Cardiac muscle cell (in vitro differentiated cells and primary cell): ENCODE data around the gene TIMM50. TPM values are rescaled to one million over a fixed set of nuclear protein-coding genes. Genes with fewer than 3 reads are reported as not detected.
A peak's percentile ranks its signal among the peaks of the same experiment; 100 is the strongest.

Experiments used
- DNase-seq, 2 donors: peaks; one replicate each; pipeline versions ENCODE4 v3.0.0 to v3.0.0-alpha.2; 2010 to 2017; ENCODE audit warnings: low read depth in 1 of 2, low spot score in 1 of 2
- H3K27ac ChIP-seq: fragments of 200-600 bp; sonication (generic); 2 replicates; pipeline ENCODE4 v1.5.1; 2016
- H3K27me3 ChIP-seq: fragments of 200-600 bp; sonication (generic); 2 replicates; pipeline ENCODE4 v1.6.0; 2016; ENCODE audit warnings: control low read depth
- H3K36me3 ChIP-seq: fragments of 200-600 bp; sonication (generic); 2 replicates; pipeline ENCODE4 v1.5.1; 2016; ENCODE audit warnings: control low read depth
- H3K4me1 ChIP-seq: fragments of 200-600 bp; sonication (generic); 2 replicates; pipeline ENCODE4 v1.8.1; 2017; ENCODE audit warnings: low read depth, mild to moderate bottlenecking, mixed run types
- H3K4me3 ChIP-seq: fragments of 200-600 bp; sonication (generic); 2 replicates; pipeline ENCODE4 v1.5.1; 2016; ENCODE audit warnings: mild to moderate bottlenecking
- H3K9me3 ChIP-seq: fragments of 200-600 bp; sonication (generic); 2 replicates; pipeline ENCODE4 v1.5.1; 2017; ENCODE audit warnings: low read depth, mild to moderate bottlenecking, control low read depth
- polyA plus RNA-seq: library from polyadenylated mRNA; unstranded; fragments of >200 nt; fragmentation: Nextera tagmentation; extraction: Ambion mirVana; gene quantifications from 2 replicates; pipeline ENCODE4 v1.2.1, GENCODE V29; 2016
- total RNA-seq: library from RNA; depleted of rRNA; stranded (reverse); fragments of >200 nt; gene quantifications from 2 replicates; pipeline ENCODE4 v1.2.3, GENCODE V29; 2016
- TF ChIP-seq, protein P1 (sequence below): IDR thresholded peaks from 2 replicates; pipeline ENCODE4 v1.5.1; 2012; ENCODE audit warnings: low read depth, mild to moderate bottlenecking, low read length

Gene TIMM50
- total and polyA plus RNA-seq, 2 experiments from 2014 or later = 80.4 to 93.3 TPM

GRCh38 chr19:39492788-39493187, 12.2 kb downstream of the TIMM50 start:
- Histone ChIP-seq H3K27ac (no peak overlapping the region), H3K9me3 (no peaks in the 10 kb centered on the region), H3K4me3 (no peak overlapping the region), H3K4me1 (no peaks in the 10 kb centered on the region), H3K36me3 (peaks cover 20% of the 10 kb centered on the region), H3K27me3 (no peaks in the 10 kb centered on the region)
- TF ChIP-seq, protein P1, sequence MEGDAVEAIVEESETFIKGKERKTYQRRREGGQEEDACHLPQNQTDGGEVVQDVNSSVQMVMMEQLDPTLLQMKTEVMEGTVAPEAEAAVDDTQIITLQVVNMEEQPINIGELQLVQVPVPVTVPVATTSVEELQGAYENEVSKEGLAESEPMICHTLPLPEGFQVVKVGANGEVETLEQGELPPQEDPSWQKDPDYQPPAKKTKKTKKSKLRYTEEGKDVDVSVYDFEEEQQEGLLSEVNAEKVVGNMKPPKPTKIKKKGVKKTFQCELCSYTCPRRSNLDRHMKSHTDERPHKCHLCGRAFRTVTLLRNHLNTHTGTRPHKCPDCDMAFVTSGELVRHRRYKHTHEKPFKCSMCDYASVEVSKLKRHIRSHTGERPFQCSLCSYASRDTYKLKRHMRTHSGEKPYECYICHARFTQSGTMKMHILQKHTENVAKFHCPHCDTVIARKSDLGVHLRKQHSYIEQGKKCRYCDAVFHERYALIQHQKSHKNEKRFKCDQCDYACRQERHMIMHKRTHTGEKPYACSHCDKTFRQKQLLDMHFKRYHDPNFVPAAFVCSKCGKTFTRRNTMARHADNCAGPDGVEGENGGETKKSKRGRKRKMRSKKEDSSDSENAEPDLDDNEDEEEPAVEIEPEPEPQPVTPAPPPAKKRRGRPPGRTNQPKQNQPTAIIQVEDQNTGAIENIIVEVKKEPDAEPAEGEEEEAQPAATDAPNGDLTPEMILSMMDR = no peak
- DNase-seq = no peak

GRCh38 chr19:39494661-39495060, 14.0 kb downstream of the TIMM50 start:
- no peaks in the 10 kb centered on the region for H3K4me1 ChIP-seq
- H3K4me3 ChIP-seq = no peak overlapping the region
- no peaks in the 10 kb centered on the region for H3K9me3 ChIP-seq
- TF ChIP-seq, protein P1 = no peak
- peaks cover 15% of the 10 kb centered on the region for H3K27me3 ChIP-seq
- DNase-seq = no peak
- H3K27ac ChIP-seq = no peak overlapping the region
- H3K36me3 ChIP-seq = peaks cover 5% of the 10 kb centered on the region

DNA sequence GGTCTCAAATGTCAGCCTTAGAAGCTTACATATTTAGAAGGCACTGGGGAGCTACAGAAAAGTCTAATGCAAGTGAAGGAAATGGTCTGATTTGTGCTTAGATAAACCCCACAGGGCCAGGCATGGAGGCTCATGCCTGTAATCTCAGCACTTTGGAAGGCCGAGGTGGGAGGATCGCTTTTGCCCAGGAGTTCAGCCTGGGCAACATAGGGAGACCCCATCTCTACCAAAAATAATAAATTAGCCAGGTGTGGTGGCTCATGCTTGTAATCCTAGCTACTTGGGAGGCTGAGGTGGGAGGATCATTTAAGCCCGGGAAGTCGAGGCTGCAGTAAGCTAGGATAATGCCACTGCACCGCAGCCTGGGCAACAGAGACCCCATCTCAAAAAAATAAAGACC, 15.4 kb downstream of the TIMM50 start:
- no peaks in the 10 kb centered on the region for H3K9me3 ChIP-seq
- TF ChIP-seq, protein P1 = no peak
- H3K36me3 ChIP-seq = no peaks in the 10 kb centered on the region
- no peak overlapping the region for H3K27ac ChIP-seq
- no peak for DNase-seq
- H3K27me3 ChIP-seq = peaks cover 15% of the 10 kb centered on the region
- no peaks in the 10 kb centered on the region for H3K4me1 ChIP-seq
- no peak overlapping the region for H3K4me3 ChIP-seq

GRCh38 chr19:39497701-39497995, 17.0 kb downstream of the TIMM50 start:
- TF ChIP-seq, protein P1 = no peak
- Histone ChIP-seq H3K4me1 (no peaks in the 10 kb centered on the region), H3K4me3 (peak overlapping the region; percentile 28), H3K27ac (no peak overlapping the region), H3K27me3 (peaks cover 15% of the 10 kb centered on the region), H3K36me3 (no peaks in the 10 kb centered on the region), H3K9me3 (no peaks in the 10 kb centered on the region)
- DNase-seq = no peak

GRCh38 chr19:39497996-39498797, 17.6 kb downstream of the TIMM50 start:
- DNase-seq = peak; percentile 49 to 77
- Histone ChIP-seq H3K27ac (no peak overlapping the region), H3K36me3 (no peaks in the 10 kb centered on the region), H3K27me3 (peaks cover 15% of the 10 kb centered on the region), H3K4me3 (peak overlapping the region; percentile 28), H3K9me3 (no peaks in the 10 kb centered on the region), H3K4me1 (no peaks in the 10 kb centered on the region)
- TF ChIP-seq, protein P1 = peak; percentile 33
